CD4-positive, alpha-beta T cell treated with Interleukin-17A for 4 hours (primary cell): ENCODE measurements around the gene ZNF385A.
A peak's percentile ranks its signal among the peaks of the same experiment; 100 is the strongest.

ENCODE experiments used
- DNase-seq: peaks from one replicate; pipeline ENCODE4 v3.0.0-alpha.2; 2020; ENCODE audit warnings: mixed read lengths

ZNF385A gene

GRCh38 chr12:54415221-54415929 lies 30.8 kb upstream of the ZNF385A start:
- peak; percentile 28 for DNase-seq

DNA sequence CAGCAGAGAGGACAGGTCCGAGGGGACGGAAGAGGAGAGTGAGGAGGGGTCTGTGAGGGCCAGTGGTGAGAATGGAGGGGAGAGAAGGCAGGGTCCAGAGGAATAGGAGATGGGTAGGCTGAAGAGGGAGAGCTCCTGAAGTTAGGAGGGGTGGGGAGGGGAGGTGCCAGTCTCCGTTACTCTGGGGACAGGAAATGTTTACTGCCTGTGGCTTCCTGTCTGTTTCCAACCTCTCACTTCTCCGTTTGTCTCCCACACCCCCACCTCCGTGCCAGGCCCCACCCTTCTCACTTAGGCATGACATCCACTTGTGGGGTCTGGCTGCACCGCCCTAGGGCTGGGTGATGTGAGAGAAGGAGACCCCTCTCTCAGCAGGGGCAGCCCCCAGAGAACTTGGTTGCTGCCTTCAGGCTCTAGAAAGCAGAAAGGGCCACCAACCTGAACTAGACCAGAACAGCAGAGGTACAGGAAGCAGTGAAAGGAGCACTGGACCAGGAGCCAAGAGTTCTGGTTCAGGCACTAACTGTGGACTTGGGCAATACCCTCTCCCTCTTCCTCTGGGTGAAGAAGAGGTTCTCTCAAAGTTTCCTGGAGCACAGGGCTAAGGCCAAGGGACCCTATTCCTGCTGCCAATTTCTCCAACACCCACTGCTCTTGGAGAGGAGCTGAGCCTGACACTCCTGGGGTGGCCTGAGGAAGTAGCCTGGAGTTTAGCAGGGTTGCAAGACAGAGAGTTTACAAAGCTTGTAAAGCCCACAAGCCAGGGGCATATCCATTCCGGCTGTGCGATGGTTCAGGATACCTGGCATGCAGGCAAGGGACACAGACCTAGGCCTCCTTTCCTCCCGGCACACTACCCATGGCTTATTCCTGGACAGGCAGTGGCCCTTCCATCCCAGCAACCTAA lies 29.0 kb upstream of the ZNF385A start:
- peak; percentile 88 for DNase-seq

DNA sequence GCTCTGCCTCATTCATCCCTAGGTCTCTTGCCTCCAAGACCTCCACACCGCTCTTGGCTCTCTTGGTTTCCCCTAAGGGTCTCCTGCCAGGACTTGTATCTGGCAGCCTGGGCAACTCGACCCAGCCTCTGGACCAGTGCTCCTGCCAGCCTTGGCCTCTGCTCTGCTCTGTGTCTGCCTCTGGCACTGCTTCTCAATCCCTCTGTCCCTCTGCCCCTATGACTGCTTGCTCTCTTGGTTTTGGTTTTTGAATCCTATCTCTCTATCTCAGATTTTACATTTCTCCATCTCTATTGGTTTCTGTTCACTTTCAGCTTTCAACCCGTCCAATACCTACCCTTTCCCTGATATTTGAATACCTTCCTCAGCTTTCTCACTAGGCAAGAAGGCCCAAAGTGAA lies 28.3 kb upstream of the ZNF385A start:
- DNase-seq, result no peak

GRCh38 chr12:54412348-54412747 lies 27.8 kb upstream of the ZNF385A start:
- DNase-seq, result no peak

- DNase-seq, result peak; percentile 82
Observed at GRCh38 chr12:54411391-54412241, 27.1 kb upstream of the ZNF385A start.

DNA sequence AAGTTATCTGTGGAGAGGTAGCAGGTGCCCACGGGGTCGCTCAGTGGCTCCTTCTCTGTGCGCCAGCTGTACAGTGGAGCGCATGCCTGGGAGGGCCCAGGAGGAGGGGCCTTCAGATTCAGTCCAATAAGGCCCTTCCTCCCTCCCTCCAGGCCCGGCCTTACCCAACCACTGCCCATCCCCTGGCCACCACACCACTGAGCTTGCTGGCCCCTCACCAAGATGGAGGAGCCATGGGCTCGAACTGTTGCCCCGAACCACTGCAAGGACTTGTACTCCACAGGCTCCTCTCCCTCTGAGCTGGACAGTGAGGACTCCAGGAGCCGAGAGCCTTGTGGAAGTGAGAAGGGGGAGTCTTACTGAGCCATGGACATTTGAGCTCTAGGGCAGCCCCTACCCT lies 24.7 kb upstream of the ZNF385A start:
- DNase-seq, result no peak

DNA sequence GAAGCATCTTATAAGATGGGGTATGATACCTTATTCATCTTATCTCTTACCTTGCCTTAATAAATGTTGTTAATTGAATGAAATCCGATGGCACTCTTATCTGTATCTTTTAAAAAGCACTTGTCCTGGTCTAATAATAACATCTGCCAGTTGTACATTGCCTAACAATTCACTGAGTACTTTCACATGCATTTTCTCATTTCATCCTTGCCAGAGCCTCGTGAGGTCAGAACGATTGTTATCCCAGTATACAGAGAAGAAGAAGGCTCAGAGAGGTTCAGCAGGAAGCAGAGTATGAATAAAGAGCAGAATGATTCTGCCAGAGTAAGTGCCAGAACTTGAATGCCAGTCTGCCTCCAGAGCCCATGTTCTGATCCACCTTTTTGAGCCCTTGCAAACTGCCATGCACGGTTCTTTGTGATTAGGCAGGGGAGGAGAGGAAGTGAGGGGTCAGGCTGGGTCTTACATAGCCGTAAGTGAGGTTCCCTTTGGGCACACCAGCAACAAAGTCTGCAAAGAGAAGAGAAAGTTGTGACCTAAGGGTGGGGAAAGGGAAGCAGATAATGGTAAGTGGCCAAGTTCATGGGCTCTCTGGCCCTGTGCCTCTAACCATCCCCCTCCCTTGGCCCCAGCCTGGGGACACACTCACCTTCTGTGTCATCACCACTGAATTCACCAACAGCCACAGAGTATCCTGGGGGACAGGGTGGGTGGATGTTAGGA lies 22.8 kb upstream of the ZNF385A start:
- no peak for DNase-seq

DNA sequence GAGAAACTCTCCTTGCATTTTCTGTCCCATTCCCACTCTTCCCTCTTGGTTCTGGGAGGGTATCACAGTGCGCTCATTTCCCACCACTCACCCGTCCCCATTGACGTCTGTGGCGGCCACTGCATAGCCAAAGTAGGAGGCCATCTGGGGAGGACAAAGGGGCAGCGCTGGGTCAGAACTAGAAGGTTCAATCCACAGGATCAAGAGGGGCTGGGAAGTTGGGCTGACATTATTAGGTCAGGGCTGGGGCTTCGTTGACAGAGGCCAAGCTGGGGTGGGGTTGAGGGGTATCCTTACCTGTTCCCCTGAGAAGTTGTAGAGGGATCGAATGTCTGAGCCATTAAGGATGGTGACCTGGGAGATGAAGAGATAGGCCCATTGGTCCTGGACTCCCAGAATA lies 21.0 kb upstream of the ZNF385A start:
- no peak for DNase-seq

DNA sequence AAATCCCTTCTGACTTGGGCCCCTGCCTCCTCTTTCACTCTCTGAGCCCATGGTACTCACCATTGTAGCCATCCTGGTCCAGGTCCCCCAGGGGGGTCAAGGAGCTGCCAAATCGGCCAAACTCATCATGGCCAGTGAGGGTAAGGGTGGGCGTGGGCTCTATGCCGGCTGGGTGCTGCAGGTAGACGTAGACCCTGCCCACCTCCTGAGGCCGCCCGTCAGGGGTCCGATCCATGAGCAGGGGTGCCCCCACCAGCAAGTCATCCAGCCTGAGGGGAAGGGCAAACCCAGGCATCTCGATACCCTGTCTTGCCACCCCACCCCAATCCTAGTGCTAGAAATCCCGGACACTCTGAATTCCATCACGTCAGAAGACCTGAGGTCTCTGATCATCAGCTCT lies 20.6 kb upstream of the ZNF385A start:
- DNase-seq, result no peak

- peak; percentile 75 for DNase-seq
Observed at GRCh38 chr12:54404061-54405004, 19.8 kb upstream of the ZNF385A start.

DNA sequence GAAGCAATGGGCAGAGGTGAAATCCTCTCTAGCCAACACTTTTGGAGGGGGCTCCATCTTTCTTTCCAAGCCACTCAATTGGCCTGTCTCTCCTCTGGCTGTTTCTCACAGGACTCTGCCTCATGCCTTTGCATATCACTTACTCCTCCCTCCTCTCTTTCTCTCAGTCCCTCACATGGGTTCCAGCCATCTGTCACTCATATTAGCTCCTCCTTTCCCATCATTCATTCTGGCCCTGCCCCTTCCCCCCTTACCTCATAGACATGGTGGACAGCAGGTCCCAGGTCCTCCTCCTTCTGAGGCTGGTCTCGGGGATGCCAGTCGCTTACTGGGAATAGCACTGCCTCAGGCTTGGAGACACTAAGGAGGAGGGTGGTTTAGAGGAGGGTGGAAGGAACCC lies 16.6 kb upstream of the ZNF385A start:
- DNase-seq, result no peak

GRCh38 chr12:54398995-54399793 lies 14.7 kb upstream of the ZNF385A start:
- peak; percentile 91 for DNase-seq

DNA sequence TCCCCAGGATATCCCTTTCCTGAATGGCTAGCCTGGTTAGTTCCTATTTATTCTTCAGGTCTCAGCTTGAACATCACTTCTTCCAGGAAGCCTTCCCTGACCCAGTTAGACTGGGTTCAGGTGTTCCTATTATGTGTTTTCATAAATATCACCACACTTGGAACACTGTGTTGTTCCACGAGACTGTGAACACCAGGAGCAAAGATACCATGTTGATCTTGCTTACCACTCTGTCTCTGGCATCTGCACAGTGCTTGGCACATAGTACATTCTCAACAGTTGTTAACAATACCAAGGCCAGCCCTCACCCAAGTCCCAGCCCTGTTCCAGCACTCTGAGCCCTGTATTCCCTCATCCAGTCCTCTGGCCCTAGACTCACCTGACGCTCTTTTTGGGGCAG lies 13.7 kb upstream of the ZNF385A start:
- DNase-seq, result no peak

DNA sequence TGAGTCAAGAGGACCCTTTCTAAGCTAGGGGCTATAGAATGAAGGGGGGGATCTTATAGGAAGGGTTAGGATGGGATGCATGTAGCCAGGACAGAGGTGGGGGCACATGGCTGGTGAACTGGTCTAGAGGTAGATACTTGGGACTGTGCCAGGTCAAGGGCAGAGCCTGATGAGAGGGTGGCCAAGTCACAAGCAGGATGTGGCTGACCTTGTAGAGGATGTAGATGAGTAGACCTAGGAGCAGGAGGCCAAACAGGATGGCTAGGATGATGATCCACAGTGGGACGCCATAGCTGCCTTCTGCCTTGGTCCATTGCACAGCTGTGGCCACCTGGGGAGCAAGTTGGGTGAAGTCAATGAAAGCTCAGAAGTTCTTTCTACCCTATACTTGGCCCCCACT lies 12.6 kb upstream of the ZNF385A start:
- no peak for DNase-seq

DNA sequence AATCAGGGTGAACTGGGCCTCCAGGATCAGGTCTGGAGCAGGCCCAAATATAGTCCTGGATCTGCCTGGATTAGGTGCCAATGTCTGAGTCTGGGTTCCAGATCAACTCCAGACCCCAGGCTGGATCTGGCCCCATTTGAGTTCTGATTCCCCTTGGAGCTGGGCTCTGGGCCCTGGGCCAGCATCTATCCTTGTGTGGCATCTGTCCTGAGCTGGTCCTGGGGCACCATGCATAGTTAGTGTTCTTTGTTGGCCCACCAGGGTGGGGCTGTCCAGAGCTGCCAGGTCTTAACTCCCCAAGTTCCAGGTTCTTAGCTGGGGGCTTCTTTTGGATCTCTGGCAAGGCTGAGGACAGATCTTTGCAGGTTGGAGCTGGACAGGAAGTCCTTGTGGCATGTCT lies 11.0 kb upstream of the ZNF385A start:
- no peak for DNase-seq

- DNase-seq, result no peak
Observed at GRCh38 chr12:54394986-54395385, 10.5 kb upstream of the ZNF385A start.

- DNase-seq, result peak; percentile 61
Observed at GRCh38 chr12:54394281-54394719, 9.8 kb upstream of the ZNF385A start.

- DNase-seq, result no peak
Observed at GRCh38 chr12:54393743-54394142, 9.2 kb upstream of the ZNF385A start.

DNA sequence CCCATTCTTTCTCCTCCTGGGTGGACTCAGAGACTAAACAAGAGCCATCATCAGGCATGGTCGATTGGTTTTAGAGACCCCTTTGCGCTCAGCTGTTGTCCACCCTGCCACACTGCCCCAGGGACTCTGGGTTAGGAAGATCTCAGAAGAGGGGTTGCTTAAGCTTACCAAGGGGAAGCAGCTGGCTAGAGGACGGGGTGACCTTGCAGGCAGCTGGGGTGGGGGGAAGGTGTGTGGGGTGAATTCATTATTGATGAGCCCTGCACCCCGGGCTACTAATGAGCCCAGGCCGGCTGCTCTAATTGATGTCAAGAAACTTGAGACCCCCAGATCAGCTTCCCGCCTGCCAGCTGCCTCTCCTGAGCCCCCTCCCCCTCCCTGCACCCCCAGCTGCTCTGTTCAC lies 8.7 kb upstream of the ZNF385A start:
- DNase-seq, result no peak

DNA sequence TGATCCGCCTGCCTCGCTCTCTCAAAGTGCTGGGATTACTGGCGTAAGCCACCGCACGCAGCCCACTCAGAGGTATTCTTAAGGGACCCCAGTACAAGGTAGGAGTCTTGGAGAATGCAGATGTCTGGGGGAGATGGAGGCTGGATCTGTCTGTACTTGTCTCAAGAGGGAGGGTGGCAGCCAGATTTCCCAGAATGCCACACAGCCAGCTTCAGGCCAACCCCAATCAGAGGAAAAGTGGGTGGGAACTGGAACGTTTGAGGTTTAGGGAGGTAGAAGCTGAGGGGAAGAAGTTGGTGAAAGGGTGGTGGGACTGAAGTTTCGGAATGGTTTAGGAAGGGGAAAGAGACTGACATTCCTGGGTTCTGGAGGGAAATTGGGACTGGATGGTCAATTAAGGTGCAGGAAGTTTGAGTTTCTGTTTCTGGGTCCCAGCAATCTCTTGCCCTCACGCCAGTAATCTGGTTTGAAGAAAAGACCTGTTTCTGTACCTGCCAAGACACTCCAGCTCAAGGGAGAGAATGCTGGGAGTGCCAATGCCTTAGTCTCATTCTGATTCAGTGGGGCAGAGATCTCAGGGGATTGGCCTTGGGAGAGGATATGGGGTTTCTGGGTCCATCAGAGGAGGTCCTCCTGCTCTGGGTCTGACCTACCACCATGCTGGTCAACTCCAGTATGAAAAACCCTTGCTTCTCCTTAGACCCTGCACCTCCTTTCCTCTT lies 8.1 kb upstream of the ZNF385A start:
- DNase-seq, result no peak
